Chondrocyte (in vitro differentiated cells): Measurements from ENCODE around the gene VWCE. TPM values are rescaled to one million over a fixed set of nuclear protein-coding genes. Genes with fewer than 3 reads are reported as not detected.

Experiments used
- DNase-seq: peaks from one replicate; pipeline ENCODE4 v3.0.0; 2021; ENCODE audit warnings: mixed read lengths, low spot score
- H3K27ac Mint-ChIP-seq: one replicate; pipeline ENCODE4 v1.8.0; 2021; ENCODE audit warnings: mild to moderate bottlenecking, moderate library complexity, mixed read lengths; ENCODE audit not compliant: unreplicated experiment
- H3K27me3 Mint-ChIP-seq: 2 replicates; pipeline ENCODE4 v1.8.0; 2021; ENCODE audit warnings: low read depth, mixed read lengths
- H3K36me3 Mint-ChIP-seq: 2 replicates; pipeline ENCODE4 v1.8.0; 2021; ENCODE audit warnings: low read depth, mixed read lengths
- H3K4me1 Mint-ChIP-seq: 2 replicates; pipeline ENCODE4 v1.8.0; 2021; ENCODE audit warnings: low read depth, mild to moderate bottlenecking, mixed read lengths
- H3K4me3 Mint-ChIP-seq: one replicate; pipeline ENCODE4 v1.8.0; 2021; ENCODE audit warnings: mild to moderate bottlenecking, moderate library complexity, mixed read lengths; ENCODE audit not compliant: unreplicated experiment
- H3K9me3 Mint-ChIP-seq: 2 replicates; pipeline ENCODE4 v1.8.0; 2021; ENCODE audit warnings: low read depth, mixed read lengths
- total RNA-seq: library from RNA; stranded (reverse); gene quantifications from 3 replicates; pipeline ENCODE4 v1.2.1, GENCODE V29; 2021
- TF ChIP-seq, protein P1 (sequence below): fragments of 200-600 bp; sonication (generic); IDR thresholded peaks from 2 replicates; pipeline ENCODE4 v1.5.0; 2021; ENCODE audit warnings: antibody characterized with exemption, mild to moderate bottlenecking, moderate library complexity

VWCE gene
- total RNA-seq, 1 donor from 2014 or later, result 4.1 TPM

DNA sequence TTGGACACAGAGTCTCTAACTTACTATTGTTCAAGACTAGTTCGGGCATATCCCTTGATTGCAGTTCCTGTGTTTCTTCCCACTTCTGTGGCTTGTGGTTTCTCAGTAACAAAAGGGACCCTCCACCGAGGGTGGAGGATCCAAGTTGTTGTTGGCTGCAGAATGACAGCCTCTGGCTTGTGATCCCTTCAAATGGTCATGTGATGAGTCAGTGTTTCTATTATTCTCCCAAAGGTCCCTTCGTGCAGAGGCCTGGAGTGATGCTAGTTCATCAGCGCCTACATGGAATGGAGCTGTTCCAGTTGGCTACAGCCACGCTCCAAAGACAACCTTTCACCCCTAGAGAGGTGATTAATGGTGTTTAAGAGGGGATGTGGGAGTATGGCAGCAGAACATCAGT is 2.6 kb upstream of the VWCE start:
- no peaks in the 10 kb centered on the region for H3K27me3 Mint-ChIP-seq
- no peak for DNase-seq
- peak overlapping the region; percentile 78 for H3K27ac Mint-ChIP-seq
- H3K4me1 Mint-ChIP-seq, result peaks cover 43% of the 10 kb centered on the region
- H3K9me3 Mint-ChIP-seq, result no peaks in the 10 kb centered on the region
- TF ChIP-seq, protein P1, sequence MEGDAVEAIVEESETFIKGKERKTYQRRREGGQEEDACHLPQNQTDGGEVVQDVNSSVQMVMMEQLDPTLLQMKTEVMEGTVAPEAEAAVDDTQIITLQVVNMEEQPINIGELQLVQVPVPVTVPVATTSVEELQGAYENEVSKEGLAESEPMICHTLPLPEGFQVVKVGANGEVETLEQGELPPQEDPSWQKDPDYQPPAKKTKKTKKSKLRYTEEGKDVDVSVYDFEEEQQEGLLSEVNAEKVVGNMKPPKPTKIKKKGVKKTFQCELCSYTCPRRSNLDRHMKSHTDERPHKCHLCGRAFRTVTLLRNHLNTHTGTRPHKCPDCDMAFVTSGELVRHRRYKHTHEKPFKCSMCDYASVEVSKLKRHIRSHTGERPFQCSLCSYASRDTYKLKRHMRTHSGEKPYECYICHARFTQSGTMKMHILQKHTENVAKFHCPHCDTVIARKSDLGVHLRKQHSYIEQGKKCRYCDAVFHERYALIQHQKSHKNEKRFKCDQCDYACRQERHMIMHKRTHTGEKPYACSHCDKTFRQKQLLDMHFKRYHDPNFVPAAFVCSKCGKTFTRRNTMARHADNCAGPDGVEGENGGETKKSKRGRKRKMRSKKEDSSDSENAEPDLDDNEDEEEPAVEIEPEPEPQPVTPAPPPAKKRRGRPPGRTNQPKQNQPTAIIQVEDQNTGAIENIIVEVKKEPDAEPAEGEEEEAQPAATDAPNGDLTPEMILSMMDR, result no peak
- H3K4me3 Mint-ChIP-seq, result no peak overlapping the region
- peaks cover 38% of the 10 kb centered on the region for H3K36me3 Mint-ChIP-seq

DNA sequence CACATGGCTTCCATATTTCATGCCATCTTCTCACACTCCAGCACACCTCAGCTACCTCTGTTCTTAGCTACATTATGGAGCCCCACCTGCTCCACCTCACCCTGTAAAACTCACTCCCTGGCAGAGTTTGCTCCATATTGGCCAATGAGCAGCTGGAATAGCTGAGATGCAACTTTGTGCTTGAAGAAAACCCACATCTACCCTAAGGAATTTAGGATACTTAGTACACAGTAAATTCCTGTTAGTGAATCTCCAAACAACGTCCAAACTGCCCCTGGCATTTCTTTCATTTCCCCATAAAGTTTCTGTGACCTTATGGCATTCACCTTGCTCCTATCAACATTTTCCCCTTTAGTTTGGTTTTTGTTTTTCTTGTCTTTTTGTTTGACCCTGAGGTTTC is 2.2 kb upstream of the VWCE start:
- no peaks in the 10 kb centered on the region for H3K9me3 Mint-ChIP-seq
- TF ChIP-seq, protein P1, result no peak
- peaks cover 35% of the 10 kb centered on the region for H3K36me3 Mint-ChIP-seq
- H3K4me3 Mint-ChIP-seq, result no peak overlapping the region
- DNase-seq, result no peak
- H3K4me1 Mint-ChIP-seq, result peaks cover 43% of the 10 kb centered on the region
- no peaks in the 10 kb centered on the region for H3K27me3 Mint-ChIP-seq
- H3K27ac Mint-ChIP-seq, result peak overlapping the region; percentile 78

DNA sequence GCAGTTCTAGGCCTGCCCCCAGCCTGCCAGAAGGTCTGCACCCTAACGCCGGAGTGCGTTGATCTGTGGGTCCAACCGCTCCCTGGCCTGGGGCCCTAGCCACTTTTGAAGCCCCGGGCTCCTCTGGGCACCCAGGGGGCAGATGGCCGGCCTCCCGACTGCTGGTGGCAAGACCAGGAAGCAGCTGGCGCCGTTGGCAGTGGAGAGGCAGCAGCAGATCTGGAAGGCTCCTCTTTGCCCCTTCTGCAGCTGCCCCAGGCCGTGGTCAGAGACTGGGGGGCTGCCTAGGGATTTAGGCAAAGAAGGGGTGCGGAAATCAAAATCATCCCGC is 445 bp upstream of the VWCE start:
- no peaks in the 10 kb centered on the region for H3K27me3 Mint-ChIP-seq

DNA sequence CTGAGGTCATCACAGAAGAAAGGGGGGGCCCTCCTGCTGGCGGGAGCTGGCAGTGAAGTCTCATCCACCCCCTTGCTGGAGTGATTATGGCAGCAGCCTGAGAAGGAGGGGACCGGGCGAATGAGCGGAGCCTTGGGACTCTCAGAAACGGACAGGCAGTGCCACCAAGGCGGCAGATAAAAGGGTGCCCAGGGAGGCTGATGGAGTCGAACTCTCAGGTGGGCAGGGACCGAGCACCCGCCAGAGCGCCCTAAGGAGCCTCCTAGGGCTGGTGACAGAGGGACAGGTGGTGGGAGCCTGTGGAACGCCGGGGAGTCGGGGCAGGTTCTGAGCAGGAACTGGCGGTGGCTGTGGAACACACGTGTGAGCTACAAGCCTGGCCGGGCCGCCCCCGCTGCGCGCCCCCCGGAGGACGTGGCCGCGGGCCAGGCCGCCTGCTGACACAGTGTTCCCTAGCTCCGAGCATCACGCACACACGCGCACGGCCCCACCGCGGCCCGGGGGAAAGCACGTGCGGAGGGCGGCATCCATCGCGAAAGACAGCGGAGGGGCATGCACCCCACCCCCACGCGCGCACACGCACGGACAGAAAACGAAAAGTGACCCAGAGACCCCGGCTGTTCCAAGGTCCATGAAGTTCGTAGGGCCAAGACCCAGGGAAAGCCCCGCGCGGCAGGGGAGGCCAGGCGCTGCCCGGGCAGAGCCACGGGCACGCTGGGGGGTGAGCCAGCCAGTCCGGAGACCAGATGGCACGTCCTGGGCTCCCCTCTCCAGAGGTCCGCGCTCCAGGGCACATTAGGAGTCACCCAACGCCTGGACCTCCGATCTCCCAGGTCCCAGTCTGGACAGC is 1.0 kb downstream of the VWCE start:
- no peak for DNase-seq
- H3K27me3 Mint-ChIP-seq, result no peaks in the 10 kb centered on the region

More for the DNA sequence above, 445 bp upstream of the VWCE start:
- TF ChIP-seq, protein P1, result no peak
- H3K27ac Mint-ChIP-seq, result no peak overlapping the region
- no peak for DNase-seq
- H3K4me1 Mint-ChIP-seq, result peaks cover 43% of the 10 kb centered on the region
- H3K9me3 Mint-ChIP-seq, result no peaks in the 10 kb centered on the region
- no peak overlapping the region for H3K4me3 Mint-ChIP-seq
- peaks cover 20% of the 10 kb centered on the region for H3K36me3 Mint-ChIP-seq

DNA sequence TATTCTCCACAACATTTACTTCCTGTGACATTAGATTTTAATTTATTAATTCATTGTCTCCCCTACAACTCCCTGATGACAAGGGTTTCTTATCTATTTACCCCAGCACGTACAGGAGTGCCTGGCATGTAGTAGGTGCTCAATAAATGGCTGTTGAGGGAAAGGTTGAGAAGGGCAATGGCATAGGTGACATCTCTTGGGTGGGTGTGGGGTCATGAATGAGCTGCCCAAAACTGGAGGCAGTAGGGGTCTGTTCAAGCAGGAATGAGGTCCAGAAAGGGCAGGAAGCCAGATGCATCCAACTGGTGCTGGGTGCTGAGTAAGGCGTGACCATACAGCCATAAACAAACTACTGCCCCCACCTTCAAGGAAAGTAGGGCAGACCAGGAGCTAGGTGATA is 2.8 kb downstream of the VWCE start:
- Mint-ChIP-seq H3K27ac (no peak overlapping the region), H3K36me3 (peaks cover 6% of the 10 kb centered on the region), H3K4me3 (no peak overlapping the region), H3K9me3 (no peaks in the 10 kb centered on the region), H3K4me1 (peaks cover 23% of the 10 kb centered on the region), H3K27me3 (no peaks in the 10 kb centered on the region)
- TF ChIP-seq, protein P1, result no peak
- DNase-seq, result no peak

More for the DNA sequence above, 1.0 kb downstream of the VWCE start:
- peaks cover 40% of the 10 kb centered on the region for H3K4me1 Mint-ChIP-seq
- H3K4me3 Mint-ChIP-seq, result peak overlapping the region; percentile 74
- H3K9me3 Mint-ChIP-seq, result no peaks in the 10 kb centered on the region
- TF ChIP-seq, protein P1, result no peak
- peak overlapping the region; percentile 70 for H3K27ac Mint-ChIP-seq
- peaks cover 13% of the 10 kb centered on the region for H3K36me3 Mint-ChIP-seq
